Type B pancreatic cell (in vitro differentiated cells): ENCODE measurements around the gene PHYHD1. TPM values are rescaled to one million over a fixed set of nuclear protein-coding genes. Genes with fewer than 3 reads are reported as not detected.
A peak's percentile ranks its signal among the peaks of the same experiment; 100 is the strongest.

Experiments used
- DNase-seq: peaks from one replicate; pipeline ENCODE4 v3.0.0; 2021; ENCODE audit warnings: mixed read lengths; ENCODE audit not compliant: unreplicated experiment; ENCODE audit errors: extremely low spot score
- H3K27ac Mint-ChIP-seq: 2 replicates; pipeline ENCODE4 v1.8.0; 2021; ENCODE audit warnings: mild to moderate bottlenecking, mixed read lengths
- H3K27me3 Mint-ChIP-seq: 2 replicates; pipeline ENCODE4 v1.8.0; 2021; ENCODE audit warnings: mixed read lengths
- H3K36me3 Mint-ChIP-seq: 2 replicates; pipeline ENCODE4 v1.8.0; 2021; ENCODE audit warnings: mixed read lengths
- H3K4me1 Mint-ChIP-seq: one replicate; pipeline ENCODE4 v1.8.0; 2021; ENCODE audit warnings: mixed read lengths; ENCODE audit not compliant: unreplicated experiment
- H3K4me3 Mint-ChIP-seq: 2 replicates; pipeline ENCODE4 v1.8.0; 2021; ENCODE audit warnings: mild to moderate bottlenecking, mixed read lengths
- H3K9me3 Mint-ChIP-seq: 2 replicates; pipeline ENCODE4 v1.8.0; 2021; ENCODE audit warnings: mixed read lengths
- CTCF ChIP-seq: fragments of 200-600 bp; sonication (generic); conservative IDR thresholded peaks from 2 replicates; pipeline ENCODE4 v1.5.0; 2021; ENCODE audit warnings: antibody characterized with exemption, mild to moderate bottlenecking
- total RNA-seq: library from RNA; stranded (reverse); gene quantifications from 2 replicates; pipeline ENCODE4 v1.2.1, GENCODE V29; 2021; ENCODE audit warnings: low replicate concordance

The PHYHD1 gene
- total RNA-seq, 1 donor from 2014 or later, result 14.3 TPM

DNA sequence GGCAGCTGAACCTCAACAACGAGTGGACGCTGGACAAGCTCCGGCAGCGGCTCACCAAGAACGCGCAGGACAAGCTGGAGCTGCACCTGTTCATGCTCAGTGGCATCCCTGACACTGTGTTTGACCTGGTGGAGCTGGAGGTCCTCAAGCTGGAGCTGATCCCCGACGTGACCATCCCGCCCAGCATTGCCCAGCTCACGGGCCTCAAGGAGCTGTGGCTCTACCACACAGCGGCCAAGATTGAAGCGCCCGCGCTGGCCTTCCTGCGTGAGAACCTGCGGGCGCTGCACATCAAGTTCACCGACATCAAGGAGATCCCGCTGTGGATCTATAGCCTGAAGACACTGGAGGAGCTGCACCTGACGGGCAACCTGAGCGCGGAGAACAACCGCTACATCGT, 12.4 kb upstream of the PHYHD1 start:
- Mint-ChIP-seq H3K4me1 (peaks cover 21% of the 10 kb centered on the region), H3K27ac (no peak overlapping the region), H3K36me3 (peaks cover 16% of the 10 kb centered on the region), H3K27me3 (no peaks in the 10 kb centered on the region), H3K9me3 (no peaks in the 10 kb centered on the region), H3K4me3 (no peak overlapping the region)
- TF ChIP-seq CTCF, result no peak
- no peak for DNase-seq

DNA sequence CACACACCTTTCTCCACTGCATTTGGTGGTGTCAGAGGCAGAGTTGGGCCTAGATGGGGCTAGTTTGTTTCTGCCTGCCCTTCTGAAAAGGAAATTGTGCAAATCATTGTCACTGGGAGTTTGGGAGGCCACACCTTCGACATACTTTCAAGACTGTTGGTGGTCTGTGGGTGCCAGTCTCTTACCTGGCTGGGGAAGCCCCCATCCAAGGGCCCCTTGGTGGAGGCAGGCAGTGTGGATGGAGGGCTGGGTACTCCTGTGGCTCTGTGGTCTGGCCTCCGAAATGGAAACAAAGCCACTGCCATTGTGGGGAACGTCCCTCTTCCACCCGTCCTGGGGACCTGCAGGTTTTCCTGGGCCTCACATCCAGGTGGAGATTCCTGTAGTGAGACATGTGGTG, 10.9 kb upstream of the PHYHD1 start:
- Mint-ChIP-seq H3K27me3 (no peaks in the 10 kb centered on the region), H3K4me3 (no peak overlapping the region), H3K9me3 (no peaks in the 10 kb centered on the region), H3K27ac (no peak overlapping the region), H3K4me1 (peaks cover 21% of the 10 kb centered on the region), H3K36me3 (peaks cover 16% of the 10 kb centered on the region)
- no peak for TF ChIP-seq CTCF
- DNase-seq, result no peak

DNA sequence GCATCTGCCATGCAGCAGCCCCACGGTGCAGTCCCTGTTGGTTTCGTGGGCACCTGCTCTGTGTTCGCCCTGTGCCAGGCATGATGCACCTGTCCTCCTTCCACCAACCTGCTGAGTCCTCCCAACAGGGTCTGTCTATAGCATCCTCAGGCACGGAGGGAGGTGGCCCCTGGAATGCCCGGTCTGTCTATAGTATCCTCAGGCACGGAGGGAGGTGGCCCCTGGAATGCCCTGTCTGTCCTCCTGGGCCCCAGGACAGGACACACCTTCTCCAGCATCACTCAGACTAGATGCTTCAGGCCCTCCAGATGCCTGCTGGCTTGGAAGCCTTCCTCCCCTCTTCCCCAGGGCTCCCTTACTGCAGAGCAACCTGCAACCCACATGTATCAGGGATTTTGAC, 9.9 kb upstream of the PHYHD1 start:
- no peak for DNase-seq
- TF ChIP-seq CTCF, result no peak
- peaks cover 16% of the 10 kb centered on the region for H3K36me3 Mint-ChIP-seq
- peaks cover 21% of the 10 kb centered on the region for H3K4me1 Mint-ChIP-seq
- no peak overlapping the region for H3K27ac Mint-ChIP-seq
- H3K9me3 Mint-ChIP-seq, result no peaks in the 10 kb centered on the region
- no peak overlapping the region for H3K4me3 Mint-ChIP-seq
- no peaks in the 10 kb centered on the region for H3K27me3 Mint-ChIP-seq

DNA sequence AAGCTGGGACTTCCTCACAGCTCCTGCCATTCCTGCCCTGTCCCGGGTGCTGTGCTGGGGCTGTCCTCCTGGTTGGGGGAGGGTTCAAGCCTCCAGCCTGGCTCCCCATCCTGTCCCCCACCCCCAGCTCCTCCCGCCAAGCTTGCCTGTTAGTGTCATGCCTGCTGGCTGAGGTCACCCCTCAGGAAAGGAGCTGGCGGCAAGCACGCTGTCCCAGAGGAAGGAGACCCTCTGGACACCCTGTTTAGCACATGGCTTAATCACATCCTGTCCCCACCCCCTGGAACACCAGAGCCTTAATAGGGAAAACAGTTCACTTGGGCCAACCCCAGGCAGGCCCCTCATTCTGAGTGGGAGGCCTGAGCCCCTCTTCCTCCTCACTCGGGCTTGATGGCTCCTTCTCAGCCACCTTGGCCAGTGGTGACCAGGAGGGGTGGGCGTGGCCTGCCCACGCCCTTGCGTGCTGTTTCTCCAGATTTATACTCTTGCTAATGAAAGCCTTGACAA, 9.2 kb upstream of the PHYHD1 start:
- no peak for TF ChIP-seq CTCF
- H3K4me3 Mint-ChIP-seq, result no peak overlapping the region
- no peaks in the 10 kb centered on the region for H3K9me3 Mint-ChIP-seq
- peak overlapping the region; percentile 85 for H3K27ac Mint-ChIP-seq
- no peak for DNase-seq
- peaks cover 21% of the 10 kb centered on the region for H3K4me1 Mint-ChIP-seq
- H3K27me3 Mint-ChIP-seq, result no peaks in the 10 kb centered on the region
- H3K36me3 Mint-ChIP-seq, result peaks cover 16% of the 10 kb centered on the region

GRCh38 chr9:128912270-128912853, 8.4 kb upstream of the PHYHD1 start:
- Mint-ChIP-seq H3K27me3 (no peaks in the 10 kb centered on the region), H3K27ac (peak overlapping the region; percentile 85), H3K9me3 (no peaks in the 10 kb centered on the region), H3K4me1 (peaks cover 21% of the 10 kb centered on the region), H3K36me3 (peaks cover 15% of the 10 kb centered on the region), H3K4me3 (peak overlapping the region; percentile 56)
- no peak for DNase-seq
- TF ChIP-seq CTCF, result no peak
